Measurements from ENCODE around the gene VGLL2.

DNA sequence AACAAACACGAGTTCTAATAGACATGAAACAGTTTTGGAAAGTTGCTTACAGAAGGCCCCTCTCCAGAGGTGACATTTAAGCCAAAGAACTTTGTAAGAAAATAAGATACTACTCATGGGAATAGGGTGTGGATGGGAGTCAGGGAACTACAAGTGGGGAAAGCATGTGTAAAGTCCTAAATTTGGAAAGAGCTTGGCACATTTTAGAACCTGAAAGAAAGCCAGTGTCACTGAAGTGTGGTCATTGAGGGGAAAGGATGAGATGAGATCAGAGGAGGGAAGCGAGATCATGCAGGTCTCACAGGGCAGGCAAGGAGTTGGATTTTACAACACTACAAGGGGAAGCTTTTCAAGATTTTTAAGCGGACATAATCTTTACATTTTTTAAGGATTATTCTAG lies 38.0 kb downstream of the VGLL2 start:
- TF ChIP-seq, protein P1, sequence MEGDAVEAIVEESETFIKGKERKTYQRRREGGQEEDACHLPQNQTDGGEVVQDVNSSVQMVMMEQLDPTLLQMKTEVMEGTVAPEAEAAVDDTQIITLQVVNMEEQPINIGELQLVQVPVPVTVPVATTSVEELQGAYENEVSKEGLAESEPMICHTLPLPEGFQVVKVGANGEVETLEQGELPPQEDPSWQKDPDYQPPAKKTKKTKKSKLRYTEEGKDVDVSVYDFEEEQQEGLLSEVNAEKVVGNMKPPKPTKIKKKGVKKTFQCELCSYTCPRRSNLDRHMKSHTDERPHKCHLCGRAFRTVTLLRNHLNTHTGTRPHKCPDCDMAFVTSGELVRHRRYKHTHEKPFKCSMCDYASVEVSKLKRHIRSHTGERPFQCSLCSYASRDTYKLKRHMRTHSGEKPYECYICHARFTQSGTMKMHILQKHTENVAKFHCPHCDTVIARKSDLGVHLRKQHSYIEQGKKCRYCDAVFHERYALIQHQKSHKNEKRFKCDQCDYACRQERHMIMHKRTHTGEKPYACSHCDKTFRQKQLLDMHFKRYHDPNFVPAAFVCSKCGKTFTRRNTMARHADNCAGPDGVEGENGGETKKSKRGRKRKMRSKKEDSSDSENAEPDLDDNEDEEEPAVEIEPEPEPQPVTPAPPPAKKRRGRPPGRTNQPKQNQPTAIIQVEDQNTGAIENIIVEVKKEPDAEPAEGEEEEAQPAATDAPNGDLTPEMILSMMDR (conservative IDR thresholded peaks at IDR 0.05; ENCODE audit: low read length) = no peak
- TF ChIP-seq EZH2phosphoT487 (IDR thresholded peaks at IDR 0.05; ENCODE audit: borderline replicate concordance) = no peak

All from Loucy (cell line).